ENCODE measurements around the gene OR5A2. TPM values are rescaled to one million over a fixed set of nuclear protein-coding genes. Genes with fewer than 3 reads are reported as not detected.

The OR5A2 gene
- total RNA-seq, 1 experiment from 2014 or later = not detected

DNA sequence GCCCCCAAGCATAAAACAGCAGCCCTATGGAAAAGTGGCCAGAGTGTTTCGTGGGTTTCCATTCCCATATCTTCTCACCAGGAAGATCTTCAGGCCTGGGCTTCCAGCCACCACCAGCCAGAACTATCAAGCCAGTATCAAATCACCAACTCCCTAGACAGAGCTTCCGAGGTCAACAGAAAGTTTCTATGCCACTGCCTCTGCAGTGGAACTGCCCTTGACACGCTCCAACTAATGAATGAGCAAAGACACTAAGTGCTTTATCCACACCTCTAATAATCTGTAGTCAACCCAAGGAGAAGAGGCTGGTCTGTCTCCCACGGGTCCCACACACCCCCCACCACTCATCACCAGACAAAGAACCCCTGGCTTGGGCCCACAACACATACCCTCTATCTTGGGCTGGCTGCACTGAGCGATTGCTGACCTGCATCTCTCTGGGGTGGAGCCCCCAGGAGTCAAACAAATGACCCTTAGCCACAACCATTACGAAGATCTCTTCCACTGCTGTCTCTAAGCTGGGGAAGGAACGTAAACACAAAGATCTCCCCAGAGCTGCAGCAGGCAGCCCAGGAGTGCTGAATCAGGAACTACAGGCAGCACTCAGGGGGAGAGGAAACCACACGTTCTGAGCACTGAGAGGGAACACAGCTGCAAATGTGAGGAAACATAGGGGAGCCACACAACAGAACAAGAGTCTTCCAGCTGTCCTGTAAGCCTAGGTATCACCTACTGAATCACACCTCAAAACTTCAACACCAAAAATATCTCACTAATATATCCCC, 57.8 kb downstream of the OR5A2 start:
- Mint-ChIP-seq H3K9me3 (ENCODE audit: unreplicated experiment) (no peaks in the 10 kb centered on the region), H3K27ac (ENCODE audit: low read depth, unreplicated experiment) (no peak overlapping the region), H3K4me3 (ENCODE audit: unreplicated experiment) (no peak overlapping the region), H3K4me1 (ENCODE audit: insufficient read depth, unreplicated experiment) (no peaks in the 10 kb centered on the region), H3K36me3 (ENCODE audit: insufficient read depth, unreplicated experiment) (no peaks in the 10 kb centered on the region), H3K27me3 (ENCODE audit: insufficient read depth, unreplicated experiment) (peaks cover 8% of the 10 kb centered on the region)
- TF ChIP-seq, protein P1, sequence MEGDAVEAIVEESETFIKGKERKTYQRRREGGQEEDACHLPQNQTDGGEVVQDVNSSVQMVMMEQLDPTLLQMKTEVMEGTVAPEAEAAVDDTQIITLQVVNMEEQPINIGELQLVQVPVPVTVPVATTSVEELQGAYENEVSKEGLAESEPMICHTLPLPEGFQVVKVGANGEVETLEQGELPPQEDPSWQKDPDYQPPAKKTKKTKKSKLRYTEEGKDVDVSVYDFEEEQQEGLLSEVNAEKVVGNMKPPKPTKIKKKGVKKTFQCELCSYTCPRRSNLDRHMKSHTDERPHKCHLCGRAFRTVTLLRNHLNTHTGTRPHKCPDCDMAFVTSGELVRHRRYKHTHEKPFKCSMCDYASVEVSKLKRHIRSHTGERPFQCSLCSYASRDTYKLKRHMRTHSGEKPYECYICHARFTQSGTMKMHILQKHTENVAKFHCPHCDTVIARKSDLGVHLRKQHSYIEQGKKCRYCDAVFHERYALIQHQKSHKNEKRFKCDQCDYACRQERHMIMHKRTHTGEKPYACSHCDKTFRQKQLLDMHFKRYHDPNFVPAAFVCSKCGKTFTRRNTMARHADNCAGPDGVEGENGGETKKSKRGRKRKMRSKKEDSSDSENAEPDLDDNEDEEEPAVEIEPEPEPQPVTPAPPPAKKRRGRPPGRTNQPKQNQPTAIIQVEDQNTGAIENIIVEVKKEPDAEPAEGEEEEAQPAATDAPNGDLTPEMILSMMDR (IDR thresholded peaks at IDR 0.05; ENCODE audit: unreplicated experiment) = no peak
- intact Hi-C loops (cut with micrococcal nuclease) = no loop called here
- BruUV-seq (replicated peaks) = no TSS peak
- DNase-seq (ENCODE audit: unreplicated experiment) = no peak
- ChIA-PET POLR2A (no interaction called here), CTCF (interaction anchor here (0.5 kb wide), 1 partner anchor 61 kb away, joined by 3 read pairs; no protein-coding TSS in a partner anchor)

Other genes with a start within 250 kb of the OR5A2 start
- gene MPEG1, start 213.5 kb downstream of the OR5A2 start, total RNA-seq (2022) = not detected in 2 replicates
- not detected in 2 replicates for gene OR5AN1, start 67.5 kb downstream of the OR5A2 start, total RNA-seq (2022)
- gene OR5A1, start 10.1 kb upstream of the OR5A2 start, total RNA-seq (2022) = not detected in 2 replicates
- gene OR4D6, start 30.5 kb upstream of the OR5A2 start, total RNA-seq (2022) = not detected in 2 replicates
- not detected in 2 replicates for gene OR4D10, start 46.9 kb upstream of the OR5A2 start, total RNA-seq (2022)
- gene OR4D11, start 77.2 kb upstream of the OR5A2 start, total RNA-seq (2022) = not detected in 2 replicates
- not detected in 2 replicates for gene OR4D9, start 85.1 kb upstream of the OR5A2 start, total RNA-seq (2022)
- 73.7 and 76.1 TPM in 2 replicates for gene OSBP, start 189.4 kb upstream of the OR5A2 start, total RNA-seq (2022)
- gene PATL1, start 242.6 kb upstream of the OR5A2 start, total RNA-seq (2022) = 42.6 and 49.6 TPM in 2 replicates